ENCODE measurements around the gene GUCY1B1. TPM values are rescaled to one million over a fixed set of nuclear protein-coding genes. Genes with fewer than 3 reads are reported as not detected.
"Not testable (repeated sequence)": the region's sequence is repeated elsewhere in the genome, so short reads cannot be mapped to it uniquely, and the experiment has no call there.

GUCY1B1 gene
- total and polyA plus RNA-seq, 2 donors = 8.0 to 34.5 TPM

GRCh38 chr4:155797581-155797980 lies 38.8 kb downstream of the GUCY1B1 start:
- not testable (repeated sequence) for H3K4me1 ChIP-seq (ENCODE audit: insufficient read depth); H3K36me3 ChIP-seq (ENCODE audit: insufficient read depth); DNase-seq (ENCODE audit: extremely low spot score); H3K27ac ChIP-seq (ENCODE audit: low read depth); H3K4me3 ChIP-seq (ENCODE audit: low read depth, low read length)
- WGBS = 97% methylated on average over 4 of the region's 4 CpGs

DNA sequence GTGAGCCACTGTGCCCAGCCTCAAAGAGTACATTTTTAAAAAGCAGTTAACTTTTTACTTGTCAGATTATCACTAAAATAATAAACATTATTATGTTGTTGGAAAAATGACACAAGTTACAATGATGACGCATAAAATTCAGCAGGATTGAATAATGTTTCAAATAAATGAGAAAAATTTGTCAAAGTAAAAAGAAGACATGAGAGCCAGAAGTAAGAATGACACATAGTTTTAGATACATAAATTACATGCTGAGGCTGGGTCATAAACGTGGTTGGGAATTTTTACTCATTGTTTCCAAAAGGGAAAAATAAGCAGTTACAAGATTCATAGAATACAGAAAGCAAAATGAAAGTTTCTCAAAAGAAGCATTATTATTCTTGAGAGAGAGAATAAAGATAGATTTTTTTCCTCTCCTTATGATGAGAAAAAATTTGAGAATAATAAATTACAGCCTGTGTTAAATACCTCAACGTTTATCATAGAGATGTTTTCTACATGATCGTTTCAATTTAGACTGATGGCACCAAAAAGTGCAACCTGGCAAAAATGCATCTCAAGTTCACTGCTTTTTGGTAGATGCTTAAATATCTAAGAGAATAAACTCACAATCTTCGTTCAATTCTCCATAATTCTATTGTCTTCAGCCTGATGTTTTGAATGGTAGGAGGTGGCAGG lies 40.4 kb downstream of the GUCY1B1 start:
- no peak overlapping the region for H3K4me3 ChIP-seq (ENCODE audit: low read depth, low read length)
- WGBS = 79% methylated on average over 5 of the region's 5 CpGs
- H3K36me3 ChIP-seq (ENCODE audit: insufficient read depth) = no peaks in the 10 kb centered on the region
- H3K4me1 ChIP-seq (ENCODE audit: insufficient read depth) = no peaks in the 10 kb centered on the region
- H3K27ac ChIP-seq (ENCODE audit: low read depth) = no peak overlapping the region
- DNase-seq (ENCODE audit: extremely low spot score) = no peak

GRCh38 chr4:155799794-155800123 lies 40.9 kb downstream of the GUCY1B1 start:
- Histone ChIP-seq H3K27ac (ENCODE audit: low read depth) (no peak overlapping the region), H3K36me3 (ENCODE audit: insufficient read depth) (no peaks in the 10 kb centered on the region), H3K4me3 (ENCODE audit: low read depth, low read length) (no peak overlapping the region), H3K4me1 (ENCODE audit: insufficient read depth) (no peaks in the 10 kb centered on the region)
- no peak for DNase-seq (ENCODE audit: extremely low spot score)
- WGBS = 90% methylated on average over 8 of the region's 8 CpGs

GRCh38 chr4:155800685-155801343 lies 42.0 kb downstream of the GUCY1B1 start:
- H3K36me3 ChIP-seq (ENCODE audit: insufficient read depth) = no peaks in the 10 kb centered on the region
- H3K27ac ChIP-seq (ENCODE audit: low read depth) = no peak overlapping the region
- no peak for DNase-seq (ENCODE audit: extremely low spot score)
- no peaks in the 10 kb centered on the region for H3K4me1 ChIP-seq (ENCODE audit: insufficient read depth)
- WGBS = 77% methylated on average over 7 of the region's 7 CpGs
- no peak overlapping the region for H3K4me3 ChIP-seq (ENCODE audit: low read depth, low read length)

- DNase-seq (ENCODE audit: extremely low spot score) = no peak
- Histone ChIP-seq H3K4me1 (ENCODE audit: insufficient read depth) (no peaks in the 10 kb centered on the region), H3K27ac (ENCODE audit: low read depth) (no peak overlapping the region), H3K4me3 (ENCODE audit: low read depth, low read length) (no peak overlapping the region), H3K36me3 (ENCODE audit: insufficient read depth) (no peaks in the 10 kb centered on the region)
- WGBS = 37% methylated on average over 9 of the region's 9 CpGs
Measured at GRCh38 chr4:155802190-155802959, 43.6 kb downstream of the GUCY1B1 start.

- H3K36me3 ChIP-seq (ENCODE audit: insufficient read depth) = no peaks in the 10 kb centered on the region
Measured at GRCh38 chr4:155805016-155805415, 46.2 kb downstream of the GUCY1B1 start.

DNA sequence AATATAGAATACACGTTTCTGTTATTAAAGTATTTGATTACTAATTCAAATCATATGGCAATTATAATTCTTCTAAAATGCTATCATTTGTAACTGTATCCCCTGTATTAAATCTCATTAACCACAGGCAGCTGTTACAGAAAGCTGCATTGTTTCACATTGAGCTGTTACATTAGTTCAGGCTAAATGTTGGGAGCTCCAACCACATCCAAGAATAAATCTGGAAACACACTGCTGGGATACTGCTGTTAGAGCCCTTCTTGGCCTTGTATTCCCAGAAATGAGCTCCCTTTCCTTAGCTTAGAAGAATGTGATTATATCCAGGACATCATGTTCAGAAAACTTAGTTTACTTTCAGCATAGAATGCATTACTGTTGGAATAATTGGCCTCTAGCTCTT lies 48.2 kb downstream of the GUCY1B1 start:
- Histone ChIP-seq H3K4me3 (ENCODE audit: low read depth, low read length) (no peak overlapping the region), H3K36me3 (ENCODE audit: insufficient read depth) (no peaks in the 10 kb centered on the region), H3K4me1 (ENCODE audit: insufficient read depth) (no peaks in the 10 kb centered on the region), H3K27ac (ENCODE audit: low read depth) (no peak overlapping the region)
- 35% methylated on average over 1 of the region's 1 CpG for WGBS
- no peak for DNase-seq (ENCODE audit: extremely low spot score)

More at GRCh38 chr4:155805016-155805415, 46.2 kb downstream of the GUCY1B1 start:
- WGBS = 95% methylated on average over 1 of the region's 1 CpG
- Histone ChIP-seq H3K27ac (ENCODE audit: low read depth) (no peak overlapping the region), H3K4me1 (ENCODE audit: insufficient read depth) (no peaks in the 10 kb centered on the region), H3K4me3 (ENCODE audit: low read depth, low read length) (no peak overlapping the region)
- DNase-seq (ENCODE audit: extremely low spot score) = no peak

DNA sequence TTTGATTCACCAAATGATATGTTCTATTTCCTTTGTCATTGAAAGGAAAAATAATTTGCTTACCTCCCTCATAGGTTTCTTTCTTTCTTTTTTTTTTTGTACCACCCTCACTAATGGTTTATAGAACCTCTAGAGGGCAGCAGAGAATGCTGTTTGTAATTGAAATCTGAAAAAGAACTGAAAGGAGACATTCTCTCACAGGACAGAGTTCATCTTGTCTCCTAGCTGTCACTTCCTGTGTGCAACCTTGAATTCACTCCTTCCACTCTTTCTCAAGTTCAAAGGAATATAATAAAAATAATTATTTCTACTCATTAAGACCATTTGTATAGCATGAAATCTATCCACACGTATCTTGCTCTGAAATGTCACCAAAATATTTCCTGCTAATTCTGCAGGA lies 51.0 kb downstream of the GUCY1B1 start:
- 91% methylated on average over 1 of the region's 1 CpG for WGBS
- H3K4me1 ChIP-seq (ENCODE audit: insufficient read depth) = no peaks in the 10 kb centered on the region
- DNase-seq (ENCODE audit: extremely low spot score) = peak; percentile 39
- no peak overlapping the region for H3K27ac ChIP-seq (ENCODE audit: low read depth)
- no peak overlapping the region for H3K4me3 ChIP-seq (ENCODE audit: low read depth, low read length)
- no peaks in the 10 kb centered on the region for H3K36me3 ChIP-seq (ENCODE audit: insufficient read depth)

DNA sequence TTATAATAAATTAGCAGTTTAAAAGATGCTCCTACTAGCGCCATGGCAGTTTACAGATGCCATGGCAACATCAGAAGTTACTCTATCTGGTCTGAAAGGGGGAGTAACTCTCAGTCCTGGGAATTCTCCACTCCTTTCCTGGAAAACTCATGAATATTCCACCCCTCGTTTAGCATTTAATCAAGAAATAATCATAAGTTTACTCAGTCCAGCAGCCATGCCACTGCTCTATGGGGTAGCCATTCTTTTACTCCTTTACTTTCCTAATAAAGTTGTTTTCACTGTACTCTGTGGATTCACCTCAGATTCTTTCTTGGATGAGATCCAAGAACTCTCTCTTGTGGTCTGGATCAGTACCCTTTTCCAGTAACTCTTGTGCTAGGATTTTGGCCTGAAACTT lies 52.3 kb downstream of the GUCY1B1 start:
- no peak for DNase-seq (ENCODE audit: extremely low spot score)
- Histone ChIP-seq H3K4me1 (ENCODE audit: insufficient read depth) (no peaks in the 10 kb centered on the region), H3K27ac (ENCODE audit: low read depth) (no peak overlapping the region), H3K4me3 (ENCODE audit: low read depth, low read length) (no peak overlapping the region), H3K36me3 (ENCODE audit: insufficient read depth) (no peaks in the 10 kb centered on the region)
- WGBS = 89% methylated on average over 2 of the region's 2 CpGs

- Histone ChIP-seq H3K36me3 (ENCODE audit: insufficient read depth) (no peaks in the 10 kb centered on the region), H3K4me3 (ENCODE audit: low read depth, low read length) (no peak overlapping the region), H3K27ac (ENCODE audit: low read depth) (no peak overlapping the region), H3K4me1 (ENCODE audit: insufficient read depth) (no peaks in the 10 kb centered on the region)
- WGBS = 95% methylated on average over 2 of the region's 2 CpGs
- DNase-seq (ENCODE audit: extremely low spot score) = no peak
Measured at GRCh38 chr4:155818639-155819038, 59.8 kb downstream of the GUCY1B1 start.

GRCh38 chr4:155819066-155819465 lies 60.2 kb downstream of the GUCY1B1 start:
- H3K27ac ChIP-seq (ENCODE audit: low read depth) = no peak overlapping the region
- no peaks in the 10 kb centered on the region for H3K4me1 ChIP-seq (ENCODE audit: insufficient read depth)
- no peak for DNase-seq (ENCODE audit: extremely low spot score)
- WGBS = 20% methylated on average over 1 of the region's 1 CpG
- no peaks in the 10 kb centered on the region for H3K36me3 ChIP-seq (ENCODE audit: insufficient read depth)
- no peak overlapping the region for H3K4me3 ChIP-seq (ENCODE audit: low read depth, low read length)

DNA sequence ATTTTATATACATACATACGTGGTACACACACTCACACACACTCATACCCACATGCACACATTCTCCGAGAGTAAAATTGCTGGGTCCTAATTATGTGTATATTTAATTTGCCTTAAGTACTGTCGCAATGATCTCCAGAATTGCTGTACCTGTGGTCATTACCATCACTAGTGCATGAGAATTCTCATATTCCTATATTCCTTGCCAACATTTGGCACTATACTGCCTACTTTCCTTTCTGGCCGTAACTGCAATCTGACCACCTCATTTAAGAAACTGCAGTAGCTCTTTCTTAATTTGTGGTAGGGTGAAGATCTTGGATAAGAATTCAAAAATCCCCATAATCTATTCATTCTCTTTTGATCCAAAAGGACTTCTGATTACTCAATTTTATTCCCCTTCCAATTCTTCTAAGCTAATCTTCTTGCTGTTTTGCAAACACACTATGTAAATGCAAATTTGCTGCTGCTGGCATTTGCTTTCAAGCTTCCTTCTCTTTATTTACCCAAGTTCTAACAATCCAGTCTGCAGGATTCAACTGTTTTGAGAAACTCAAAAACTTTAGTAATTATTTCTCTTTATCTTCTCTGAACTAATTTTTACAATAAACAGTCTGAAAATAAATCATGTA lies 62.2 kb downstream of the GUCY1B1 start:
- Histone ChIP-seq H3K4me1 (ENCODE audit: insufficient read depth) (no peaks in the 10 kb centered on the region), H3K27ac (ENCODE audit: low read depth) (no peak overlapping the region), H3K36me3 (ENCODE audit: insufficient read depth) (no peaks in the 10 kb centered on the region), H3K4me3 (ENCODE audit: low read depth, low read length) (no peak overlapping the region)
- DNase-seq (ENCODE audit: extremely low spot score) = no peak
- WGBS = 84% methylated on average over 4 of the region's 4 CpGs

- no peak for DNase-seq (ENCODE audit: extremely low spot score)
- WGBS = 71% methylated on average over 3 of the region's 3 CpGs
- no peak overlapping the region for H3K27ac ChIP-seq (ENCODE audit: low read depth)
Measured at GRCh38 chr4:155822572-155822971, 63.8 kb downstream of the GUCY1B1 start.

DNA sequence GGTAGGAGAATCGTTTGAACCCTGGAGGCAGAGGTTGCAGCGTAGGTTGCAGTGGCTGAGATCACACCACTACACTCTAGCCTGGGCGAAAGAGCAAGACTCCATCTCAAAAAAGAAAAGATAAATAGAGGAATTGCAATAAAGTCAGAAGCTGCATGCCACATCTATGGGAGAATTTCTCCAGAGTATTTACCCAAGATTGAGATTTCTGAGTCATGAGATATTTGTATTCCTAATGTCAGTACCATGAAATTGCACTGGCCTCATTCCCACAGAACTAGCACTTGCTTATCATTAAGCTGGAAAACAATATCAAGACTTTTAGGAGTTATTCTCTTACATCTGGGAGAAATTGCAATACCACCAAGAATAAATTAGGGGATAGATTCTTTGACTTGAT lies 69.8 kb downstream of the GUCY1B1 start:
- Histone ChIP-seq H3K4me3 (ENCODE audit: low read depth, low read length) (no peak overlapping the region), H3K4me1 (ENCODE audit: insufficient read depth) (no peaks in the 10 kb centered on the region), H3K27ac (ENCODE audit: low read depth) (no peak overlapping the region), H3K36me3 (ENCODE audit: insufficient read depth) (no peaks in the 10 kb centered on the region)
- DNase-seq (ENCODE audit: extremely low spot score) = no peak
- WGBS = 93% methylated on average over 3 of the region's 3 CpGs

More at GRCh38 chr4:155822572-155822971, 63.8 kb downstream of the GUCY1B1 start:
- Histone ChIP-seq H3K36me3 (ENCODE audit: insufficient read depth) (no peaks in the 10 kb centered on the region), H3K4me3 (ENCODE audit: low read depth, low read length) (no peak overlapping the region), H3K4me1 (ENCODE audit: insufficient read depth) (no peaks in the 10 kb centered on the region)
